T-helper 9 cell (primary cell): ENCODE data around the gene CD81.
"Not testable (repeated sequence)": the region's sequence is repeated elsewhere in the genome, so short reads cannot be mapped to it uniquely, and the experiment has no call there.

ENCODE experiments used
- DNase-seq: peaks from one replicate; pipeline ENCODE4 v3.0.0-alpha.2; 2020

Gene CD81

GRCh38 chr11:2357651-2358050 lies 19.5 kb upstream of the CD81 start:
- DNase-seq = not testable (repeated sequence)

- DNase-seq = no peak
These were observed 18.2 kb upstream of the CD81 start for GRCh38 chr11:2358754-2359442.

- DNase-seq = no peak
These were observed 17.6 kb upstream of the CD81 start for GRCh38 chr11:2359557-2359956.

GRCh38 chr11:2360081-2360642 lies 16.9 kb upstream of the CD81 start:
- DNase-seq = no peak

DNA sequence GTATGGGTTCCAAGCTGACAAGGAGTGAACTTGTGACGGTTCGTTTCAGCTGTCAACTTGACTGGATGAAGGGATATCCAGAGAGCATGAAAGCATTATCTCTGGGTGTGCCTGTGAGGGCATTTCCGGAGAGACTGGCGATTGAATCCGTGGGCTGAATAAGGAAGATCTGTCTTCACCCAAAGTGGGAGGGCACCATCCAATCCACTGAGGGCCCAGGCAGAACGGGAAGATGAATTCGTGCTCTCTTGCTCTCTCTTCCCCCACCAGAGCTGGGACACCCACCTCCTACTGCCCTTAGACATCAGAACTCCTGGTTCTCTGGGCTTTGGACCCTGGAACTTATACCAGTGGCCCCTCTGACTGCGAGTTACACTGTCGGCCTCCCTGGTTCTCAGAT lies 15.5 kb upstream of the CD81 start:
- DNase-seq = no peak

- DNase-seq = no peak
These were observed 14.7 kb upstream of the CD81 start for GRCh38 chr11:2362414-2362813.

DNA sequence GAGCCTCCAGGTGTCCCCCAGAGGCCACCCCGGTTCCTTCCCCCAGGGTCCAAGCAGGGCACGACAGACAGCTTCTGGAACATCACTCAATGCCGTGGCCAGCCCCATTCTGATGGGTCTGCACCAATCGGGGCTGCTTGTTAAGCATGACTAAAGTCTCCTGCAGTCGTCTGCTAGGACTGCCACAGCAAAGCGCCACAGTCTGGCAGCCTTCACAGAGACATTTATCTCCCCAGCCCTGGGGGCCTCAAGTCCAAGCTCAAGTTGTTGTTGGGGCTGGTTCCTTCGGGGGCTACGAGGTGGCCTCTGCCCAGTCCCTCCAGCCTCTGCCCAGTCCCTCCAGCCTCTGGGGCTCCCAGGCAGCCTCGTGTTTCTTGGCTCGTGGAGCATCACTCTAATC lies 14.0 kb upstream of the CD81 start:
- DNase-seq = no peak

DNA sequence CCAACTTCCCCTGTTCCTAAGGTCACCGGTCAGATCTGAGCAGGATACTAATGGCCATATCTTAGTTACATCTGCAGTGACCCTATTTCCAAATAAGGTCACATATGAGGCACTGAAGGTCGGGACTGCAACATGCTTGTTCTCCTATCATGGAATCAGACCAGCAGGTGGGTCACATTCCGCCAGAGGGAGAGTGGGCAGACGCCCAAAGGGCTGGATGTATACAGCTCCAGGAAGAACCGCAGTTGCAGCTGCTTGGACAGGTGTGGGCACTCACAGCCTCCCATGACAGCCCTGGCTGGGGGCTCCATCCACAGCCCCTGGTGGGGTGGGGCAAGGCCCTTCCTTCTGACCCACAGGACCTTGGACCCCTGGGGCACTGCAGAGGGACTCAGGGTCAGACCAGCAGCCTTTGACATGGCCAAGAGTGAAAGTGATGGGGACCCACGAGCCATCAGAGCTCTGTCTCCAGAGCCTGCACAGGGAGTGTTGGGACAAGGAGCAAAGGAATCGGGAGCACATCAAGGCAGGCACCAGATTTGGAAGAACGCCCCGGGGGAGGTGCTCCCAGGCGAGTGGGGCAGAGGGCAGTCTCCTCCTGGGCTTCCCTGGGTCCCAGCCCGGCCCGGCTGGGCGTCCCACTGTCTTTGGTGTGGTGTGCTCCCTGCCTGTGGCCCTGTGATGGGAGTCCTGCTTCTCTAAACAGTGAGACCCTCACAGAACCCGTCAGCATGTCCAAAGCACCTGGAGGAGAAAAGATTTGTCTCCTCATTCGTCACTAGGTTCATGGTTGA lies 13.3 kb upstream of the CD81 start:
- DNase-seq = no peak

- not testable (repeated sequence) for DNase-seq
These were observed 12.7 kb upstream of the CD81 start for GRCh38 chr11:2364386-2364785.

GRCh38 chr11:2365571-2366210 lies 11.4 kb upstream of the CD81 start:
- DNase-seq = no peak

GRCh38 chr11:2366276-2366675 lies 10.8 kb upstream of the CD81 start:
- DNase-seq = no peak

- DNase-seq = no peak
These were observed 10.4 kb upstream of the CD81 start for GRCh38 chr11:2366733-2367132.

GRCh38 chr11:2367266-2368160 lies 9.6 kb upstream of the CD81 start:
- DNase-seq = no peak

- no peak for DNase-seq
These were observed 8.8 kb upstream of the CD81 start for GRCh38 chr11:2368178-2368850.

- no peak for DNase-seq
These were observed 8.3 kb upstream of the CD81 start for GRCh38 chr11:2368851-2369180.

- no peak for DNase-seq
These were observed 7.8 kb upstream of the CD81 start for GRCh38 chr11:2369320-2369719.

DNA sequence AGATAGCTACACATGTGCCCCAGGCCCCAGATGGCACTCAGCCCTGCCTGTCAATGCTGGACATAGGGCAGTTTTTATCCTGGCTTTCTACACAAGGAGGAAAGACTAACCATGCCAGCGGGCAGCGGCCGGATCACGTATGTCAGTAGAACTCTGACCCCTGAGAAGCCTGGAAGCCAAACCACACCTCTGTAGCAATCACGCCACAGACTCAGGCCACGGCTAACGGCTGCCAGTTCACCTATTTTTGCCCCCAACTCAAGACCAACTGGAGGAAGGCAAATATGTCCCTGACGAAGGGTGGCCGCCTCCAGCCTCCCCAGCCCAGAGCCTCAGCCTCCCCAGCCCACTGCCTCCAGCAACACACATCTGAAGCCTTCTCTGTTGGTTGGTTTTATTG lies 7.2 kb upstream of the CD81 start:
- DNase-seq = no peak

DNA sequence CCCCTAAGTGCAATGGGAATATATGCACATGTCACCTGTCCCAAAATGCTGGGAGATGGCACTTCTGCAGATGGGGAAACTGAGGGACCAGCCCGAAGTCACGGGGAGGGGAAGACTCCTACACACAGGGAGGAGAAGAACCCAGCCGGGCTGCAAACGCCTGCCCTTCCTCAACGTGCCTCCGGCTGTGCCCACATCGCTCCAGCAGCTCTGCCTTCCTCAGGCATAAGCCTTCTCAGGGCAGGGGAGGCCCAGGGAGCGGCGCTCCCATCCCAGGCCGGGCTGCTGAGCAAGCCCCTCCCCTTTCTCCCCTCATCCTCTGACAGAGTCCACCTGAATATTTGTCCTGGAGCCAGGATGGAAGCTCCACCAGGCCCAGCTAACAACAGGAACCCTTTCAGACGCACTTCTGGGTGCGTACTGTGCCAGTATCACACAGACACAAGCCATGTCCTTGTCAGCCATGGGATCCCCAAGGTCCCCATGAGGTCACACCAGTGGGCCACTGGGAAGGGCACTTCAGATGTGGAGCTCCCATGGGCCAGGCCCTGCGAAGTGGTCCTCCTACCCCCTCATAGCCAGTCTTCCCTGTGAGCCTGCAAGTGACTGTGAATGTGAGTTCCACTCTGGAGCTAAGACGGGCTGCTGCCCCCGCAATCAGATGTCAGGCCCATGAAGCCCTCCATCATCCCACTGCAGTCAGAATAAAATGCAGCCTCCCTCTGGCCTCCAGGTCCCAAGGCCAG lies 2.5 kb upstream of the CD81 start:
- DNase-seq = no peak

GRCh38 chr11:2375341-2375853 lies 1.7 kb upstream of the CD81 start:
- no peak for DNase-seq

DNA sequence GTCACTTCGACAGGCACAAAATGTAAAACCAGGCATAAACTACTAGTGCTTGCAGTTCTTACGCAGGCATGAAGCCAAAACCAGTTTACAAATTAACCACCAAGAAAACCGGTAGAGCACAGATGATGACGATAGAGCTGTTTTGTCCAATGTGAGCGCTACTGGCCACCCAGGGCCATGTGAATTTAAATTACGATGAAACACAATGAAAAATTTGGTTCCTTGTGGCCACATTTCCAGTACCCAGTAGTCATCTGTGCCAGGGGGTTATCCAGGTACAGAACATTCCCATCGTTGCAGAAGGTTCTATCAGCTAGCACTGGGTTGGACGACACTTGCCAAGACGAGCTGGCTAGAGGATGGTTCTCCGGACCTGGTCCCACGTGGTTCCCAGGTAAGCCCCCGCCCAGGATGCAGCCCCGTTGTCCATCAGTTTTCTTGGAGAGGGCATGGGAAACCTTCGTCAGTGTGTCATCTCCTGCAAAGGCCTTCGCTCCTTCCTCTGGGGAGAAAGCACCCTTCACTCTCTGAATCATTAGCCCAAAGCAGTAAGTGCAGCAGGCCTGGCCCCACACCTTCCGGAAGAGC lies 1.1 kb upstream of the CD81 start:
- no peak for DNase-seq
